Lower leg skin (tissue), 4 donors: ENCODE measurements around the gene MSN. TPM values are rescaled to one million over a fixed set of nuclear protein-coding genes. Genes with fewer than 3 reads are reported as not detected.
A peak's percentile ranks its signal among the peaks of the same experiment; 100 is the strongest.

Source experiments
- DNase-seq, 2 donors: peaks; one replicate each; pipeline ENCODE4 v3.0.0-alpha.2; 2019; ENCODE audit warnings: low spot score in 2 of 2
- H3K4me3 ChIP-seq: fragments of 200-600 bp; sonication (generic); 2 replicates; pipeline ENCODE4 v1.5.1; 2017; ENCODE audit warnings: mild to moderate bottlenecking, low read depth; ENCODE audit not compliant: poor library complexity, severe bottlenecking
- POLR2A ChIP-seq, 2 donors: fragments of 450-650 bp; IDR thresholded peaks; one replicate each; pipeline ENCODE4 v1.6.1; 2016 to 2017; ENCODE audit warnings: antibody characterized with exemption in 2 of 2, mild to moderate bottlenecking in 1 of 2, moderate library complexity in 1 of 2
- WGBS, 2 donors: methylation state at CpG; one replicate each; pipeline ENCODE4 v1.1.5; 2018; 5-methylcytosine and 5-hydroxymethylcytosine counted together
- intact Hi-C: fragments of 100-400 bp; cut with DNase I; formaldehyde crosslinking; loops from one replicate; pipeline ENCODE4 v1.15.0; 2023; ENCODE audit warnings: low total_unique reads
- total RNA-seq, 4 donors: library from RNA; depleted of rRNA; stranded (reverse); fragments of >200 nt; gene quantifications; one replicate each; pipeline ENCODE4 v1.1.0, GENCODE V29; 2016
- TF ChIP-seq, protein P1 (sequence below), 3 donors: fragments of 450-650 bp; IDR thresholded peaks; one replicate each; pipeline ENCODE4 v1.5.1; 2016; ENCODE audit warnings: antibody characterized with exemption in 3 of 3, mild to moderate bottlenecking in 3 of 3, moderate library complexity in 2 of 3

MSN gene
- total RNA-seq, 4 donors from 2014 or later, result 108 to 180 (median 120) TPM

GRCh38 chrX:65677954-65678469, 10.6 kb downstream of the MSN start:
- 18 to 21% methylated on average over 3 of the region's 3 CpGs for WGBS, 2 donors
- DNase-seq, result peak in 1 of 2 donors; percentile 45
- TF ChIP-seq POLR2A (IDR thresholded peaks at IDR 0.05), result no peak
- TF ChIP-seq, protein P1, sequence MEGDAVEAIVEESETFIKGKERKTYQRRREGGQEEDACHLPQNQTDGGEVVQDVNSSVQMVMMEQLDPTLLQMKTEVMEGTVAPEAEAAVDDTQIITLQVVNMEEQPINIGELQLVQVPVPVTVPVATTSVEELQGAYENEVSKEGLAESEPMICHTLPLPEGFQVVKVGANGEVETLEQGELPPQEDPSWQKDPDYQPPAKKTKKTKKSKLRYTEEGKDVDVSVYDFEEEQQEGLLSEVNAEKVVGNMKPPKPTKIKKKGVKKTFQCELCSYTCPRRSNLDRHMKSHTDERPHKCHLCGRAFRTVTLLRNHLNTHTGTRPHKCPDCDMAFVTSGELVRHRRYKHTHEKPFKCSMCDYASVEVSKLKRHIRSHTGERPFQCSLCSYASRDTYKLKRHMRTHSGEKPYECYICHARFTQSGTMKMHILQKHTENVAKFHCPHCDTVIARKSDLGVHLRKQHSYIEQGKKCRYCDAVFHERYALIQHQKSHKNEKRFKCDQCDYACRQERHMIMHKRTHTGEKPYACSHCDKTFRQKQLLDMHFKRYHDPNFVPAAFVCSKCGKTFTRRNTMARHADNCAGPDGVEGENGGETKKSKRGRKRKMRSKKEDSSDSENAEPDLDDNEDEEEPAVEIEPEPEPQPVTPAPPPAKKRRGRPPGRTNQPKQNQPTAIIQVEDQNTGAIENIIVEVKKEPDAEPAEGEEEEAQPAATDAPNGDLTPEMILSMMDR (IDR thresholded peaks at IDR 0.05), result no peak
- intact Hi-C loops, result no loop called here
- H3K4me3 ChIP-seq, result no peak overlapping the region

GRCh38 chrX:65679071-65679540, 11.7 kb downstream of the MSN start:
- TF ChIP-seq POLR2A (IDR thresholded peaks at IDR 0.05), result no peak
- no peak for DNase-seq

DNA sequence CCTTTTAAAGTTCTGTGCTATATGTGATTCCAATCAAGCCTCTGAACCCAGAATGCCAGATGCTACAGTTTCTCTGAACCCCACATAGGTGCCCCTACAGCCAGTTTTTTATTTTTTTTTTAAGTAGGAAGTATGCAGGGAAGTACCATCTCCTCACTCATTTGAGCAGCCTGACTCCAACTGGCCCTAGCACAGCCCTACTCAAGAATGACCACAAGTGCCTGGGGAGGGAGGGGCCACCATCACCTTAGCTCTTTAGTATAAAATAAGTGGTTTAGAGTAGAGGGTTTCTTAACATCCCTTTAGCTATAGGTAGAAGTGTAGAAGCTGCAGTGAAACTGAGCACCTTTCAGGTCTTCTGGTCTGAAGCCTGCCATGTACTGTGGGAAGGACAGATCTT, 14.4 kb downstream of the MSN start:
- intact Hi-C loops, result no loop called here
- no peak for DNase-seq
- TF ChIP-seq, protein P1 (IDR thresholded peaks at IDR 0.05), result no peak
- TF ChIP-seq POLR2A (IDR thresholded peaks at IDR 0.05), result no peak
- H3K4me3 ChIP-seq, result no peak overlapping the region

More at GRCh38 chrX:65679071-65679540, 11.7 kb downstream of the MSN start:
- no peak overlapping the region for H3K4me3 ChIP-seq
- intact Hi-C loops, result no loop called here
- WGBS, 2 donors, result 15 to 29% methylated on average over 1 of the region's 1 CpG

DNA sequence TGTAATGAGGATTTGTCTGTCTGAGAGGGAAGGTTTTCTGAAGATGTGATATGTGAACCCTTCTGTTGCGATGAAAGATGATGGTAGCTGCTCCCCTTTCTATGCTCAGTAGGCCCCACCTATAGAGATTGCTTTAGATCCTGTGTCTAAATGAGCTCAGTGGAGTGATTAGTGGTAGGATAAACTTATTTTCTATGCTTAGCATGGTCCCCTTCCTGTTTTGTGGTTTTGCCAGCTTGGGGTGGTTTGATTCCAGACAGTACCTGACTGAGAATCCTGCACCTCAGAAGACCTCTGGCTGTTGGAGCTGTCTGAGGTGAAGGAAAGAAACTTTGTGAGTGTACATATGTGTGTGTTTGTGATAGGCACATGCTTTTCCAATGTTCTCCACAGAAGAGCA, 17.7 kb downstream of the MSN start:
- no peak for DNase-seq
- TF ChIP-seq POLR2A (IDR thresholded peaks at IDR 0.05), result no peak
- TF ChIP-seq, protein P1 (IDR thresholded peaks at IDR 0.05), result no peak
- intact Hi-C loops, result no loop called here
- no peak overlapping the region for H3K4me3 ChIP-seq
- 97 to 100% methylated on average over 1 of the region's 1 CpG for WGBS, 2 donors

DNA sequence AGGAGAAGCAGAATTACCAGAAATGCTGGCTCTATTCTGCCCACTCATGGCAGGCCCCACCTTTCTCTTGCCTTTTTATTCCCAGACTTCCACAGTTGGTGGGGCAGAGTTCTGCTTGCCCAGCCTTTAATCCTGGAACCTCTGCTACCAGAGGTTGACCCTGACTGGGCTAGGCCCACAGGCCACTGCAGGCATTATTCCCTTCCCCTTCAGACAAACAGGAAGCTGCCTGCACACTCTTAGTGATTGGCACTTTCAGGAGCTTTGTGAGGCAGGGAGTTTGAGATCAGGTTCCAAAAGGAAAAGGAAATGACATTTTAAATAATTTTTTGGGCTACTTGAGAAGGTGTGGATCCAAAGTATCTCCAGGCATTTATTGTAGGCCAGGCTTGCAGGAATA, 18.8 kb downstream of the MSN start:
- no peak overlapping the region for H3K4me3 ChIP-seq
- TF ChIP-seq, protein P1 (IDR thresholded peaks at IDR 0.05), result no peak
- TF ChIP-seq POLR2A (IDR thresholded peaks at IDR 0.05), result no peak
- intact Hi-C loops, result no loop called here
- no peak for DNase-seq

GRCh38 chrX:65687367-65687766, 19.9 kb downstream of the MSN start:
- H3K4me3 ChIP-seq, result no peak overlapping the region
- TF ChIP-seq, protein P1 (IDR thresholded peaks at IDR 0.05), result no peak
- no peak for TF ChIP-seq POLR2A (IDR thresholded peaks at IDR 0.05)
- intact Hi-C loops, result no loop called here
- DNase-seq, result no peak
- WGBS, 2 donors, result 57 to 75% methylated on average over 3 of the region's 3 CpGs
